HepG2 (cell line): Measurements from ENCODE around the gene ALKBH2. TPM values are rescaled to one million over a fixed set of nuclear protein-coding genes. Genes with fewer than 3 reads are reported as not detected.

ENCODE experiments used
- AKNA ChIP-seq: sonication (generic); formaldehyde crosslinking; IDR thresholded peaks from 2 replicates; pipeline ENCODE4 v1.4.0; 2020; ENCODE audit warnings: missing genetic modification reagents, borderline replicate concordance
- ESRRA ChIP-seq: sonication (generic); formaldehyde crosslinking; IDR thresholded peaks from 2 replicates; pipeline ENCODE4 v1.5.1; 2020; ENCODE audit warnings: mild to moderate bottlenecking, low read depth, missing genetic modification reagents
- ETV5 ChIP-seq: IDR thresholded peaks from 2 replicates; pipeline ENCODE4 v1.6.1; 2018; ENCODE audit warnings: missing biosample characterization, missing genetic modification reagents, inconsistent platforms, borderline replicate concordance
- MED1 ChIP-seq: sonication (generic); formaldehyde crosslinking; IDR thresholded peaks from 2 replicates; pipeline ENCODE4 v1.4.0; 2020; ENCODE audit warnings: missing genetic modification reagents
- MIER2 ChIP-seq: IDR thresholded peaks from 2 replicates; pipeline ENCODE4 v1.6.1; 2016; ENCODE audit warnings: missing biosample characterization, missing genetic modification reagents
- MIER3 ChIP-seq: IDR thresholded peaks from 2 replicates; pipeline ENCODE4 v1.6.1; 2016; ENCODE audit warnings: missing compliant biosample characterization, borderline replicate concordance
- NR2F6 ChIP-seq, 2 experiments: IDR thresholded peaks; 2 replicates each; pipeline ENCODE4 v1.6.1; 2016; ENCODE audit warnings: antibody characterized with exemption in 1 of 2, mild to moderate bottlenecking in 1 of 2
- NRL ChIP-seq: sonication (generic); formaldehyde crosslinking; IDR thresholded peaks from 2 replicates; pipeline ENCODE4 v1.5.0; 2020; ENCODE audit warnings: missing genetic modification reagents, mild to moderate bottlenecking, moderate library complexity, borderline replicate concordance
- RARA ChIP-seq: IDR thresholded peaks from 2 replicates; pipeline ENCODE4 v1.6.1; 2016; ENCODE audit warnings: missing genetic modification reagents, missing compliant biosample characterization
- THRA ChIP-seq: sonication (generic); formaldehyde crosslinking; IDR thresholded peaks from 2 replicates; pipeline ENCODE4 v1.4.0; 2020; ENCODE audit warnings: missing genetic modification reagents, borderline replicate concordance
- TOE1 ChIP-seq: sonication (generic); formaldehyde crosslinking; IDR thresholded peaks from 2 replicates; pipeline ENCODE4 v1.4.0; 2020; ENCODE audit warnings: mild to moderate bottlenecking, missing genetic modification reagents
- USF2 ChIP-seq, 2 experiments: sonication (generic) in 1 of 2; formaldehyde crosslinking in 1 of 2; IDR thresholded peaks; 2 replicates each; pipeline versions ENCODE4 v1.5.1 to v1.6.1; 2011 to 2020; ENCODE audit warnings: borderline replicate concordance in 1 of 2, low read depth in 1 of 2, low read length in 1 of 2, mild to moderate bottlenecking in 1 of 2, missing genetic modification reagents in 1 of 2, moderate library complexity in 1 of 2
- ZMYM3 ChIP-seq: sonication (generic); formaldehyde crosslinking; IDR thresholded peaks from 2 replicates; pipeline ENCODE4 v1.5.1; 2020; ENCODE audit warnings: mild to moderate bottlenecking, missing genetic modification reagents
- ZNF160 ChIP-seq: sonication (generic); formaldehyde crosslinking; IDR thresholded peaks from 2 replicates; pipeline ENCODE4 v1.8.0; 2022; ENCODE audit warnings: mild to moderate bottlenecking, inconsistent platforms, missing genetic modification reagents
- ZNF710 ChIP-seq: sonication (generic); formaldehyde crosslinking; IDR thresholded peaks from 2 replicates; pipeline ENCODE4 v1.5.0; 2020; ENCODE audit warnings: mild to moderate bottlenecking, missing genetic modification reagents, borderline replicate concordance
- ZNF761 ChIP-seq: sonication (generic); formaldehyde crosslinking; conservative IDR thresholded peaks from 2 replicates; pipeline ENCODE4 v1.4.0; 2020; ENCODE audit warnings: mild to moderate bottlenecking, missing genetic modification reagents
- polyA plus RNA-seq, 8 experiments: library from polyadenylated mRNA; depleted of rRNA in 3 of 8; stranded (reverse) in 7 of 8; unstranded in 1 of 8; fragments of >200 nt; fragmentation: Illumina TruSeq in 4 of 8; extraction: Trizol in 4 of 8; gene quantifications; 2 replicates each; pipeline versions ENCODE4 v1.2.1 to v1.2.3, GENCODE V29; 2011 to 2016; ENCODE audit warnings: low read depth in 4 of 8, missing spikeins in 1 of 8, mixed read lengths in 1 of 8; ENCODE audit not compliant: insufficient read depth in 1 of 8
- total RNA-seq, 5 experiments: library from RNA; depleted of rRNA; stranded (reverse); fragments of >200 nt; fragmentation: Illumina TruSeq; extraction: Trizol; gene quantifications; 2 replicates each; pipeline ENCODE4 v1.2.3, GENCODE V29; 2016; ENCODE audit warnings: low read depth in 1 of 5

Gene ALKBH2
- total and polyA plus RNA-seq, 2 of the 13 experiments (the other 11 are each of a cell fraction or from before 2014, with no cell fraction given): 21.0 to 40.5 TPM

GRCh38 chr12:109087250-109087649 lies 6.0 kb downstream of the ALKBH2 start (continued):
- TF ChIP-seq ETV5 (0 out of 2 replicates have a peak, but pooled peaks have one; percentile 26), ESRRA (CRISPR knock-in tag) (0 out of 2 replicates have a peak, but pooled peaks have one; percentile 47), NRL (CRISPR knock-in tag) (no peak), USF2 (IDR thresholded peaks at IDR 0.05; ENCODE audit: low read depth, low read length) (peak; percentile 47; the same call in 1 of the 2 replicates), USF2 (CRISPR knock-in tag; IDR thresholded peaks at IDR 0.05; ENCODE audit: borderline replicate concordance) (peak; percentile 58; the same call in 1 of the 2 replicates), MIER2 (CRISPR knock-in tag) (0 out of 2 replicates have a peak, but pooled peaks have one; percentile 68), RARA (CRISPR knock-in tag) (peak; percentile 87), ZNF761 (CRISPR knock-in tag) (0 out of 2 replicates have a peak, but pooled peaks have one; percentile 44), MED1 (CRISPR knock-in tag) (peak; percentile 71), THRA (CRISPR knock-in tag) (peak; percentile 93; the same call in 1 of the 2 replicates), MIER3 (CRISPR knock-in tag) (0 out of 2 replicates have a peak, but pooled peaks have one; percentile 27), ZNF710 (CRISPR knock-in tag) (peak; percentile 34; the same call in 1 of the 2 replicates), ZNF160 (CRISPR knock-in tag) (0 out of 2 replicates have a peak, but pooled peaks have one; percentile 25), AKNA (CRISPR knock-in tag) (no peak), TOE1 (CRISPR knock-in tag) (no peak), NR2F6 (IDR thresholded peaks at IDR 0.05) (peak; percentile 50; the same call in 1 of the 2 replicates), NR2F6 (CRISPR knock-in tag; IDR thresholded peaks at IDR 0.05) (peak; percentile 70), ZMYM3 (CRISPR knock-in tag) (peak; percentile 77)
